Calu3 (cell line): ENCODE data around the gene SRGN. TPM values are rescaled to one million over a fixed set of nuclear protein-coding genes. Genes with fewer than 3 reads are reported as not detected.

Source experiments
- BruUV-seq: library from RNA; stranded (reverse); fragments of 400-500 nt; replicated peaks from 2 replicates; lab custom pipeline; 2021; lab: Mats Ljungman, UMichigan
- CTCF ChIA-PET: fragments of 300-600 bp; sonication (Branson Sonifier 250); formaldehyde crosslinking; loops from one replicate; lab custom pipeline; 2022; ENCODE audit warnings: antibody characterized with exemption; lab: Charles Lee
- DNase-seq: peaks from one replicate; pipeline ENCODE4 v3.0.0; 2022
- H3K27ac Mint-ChIP-seq: one replicate; pipeline ENCODE4 v1.8.0; 2022; ENCODE audit warnings: mixed read lengths; ENCODE audit not compliant: unreplicated experiment
- H3K27me3 Mint-ChIP-seq: one replicate; pipeline ENCODE4 v1.8.0; 2022; ENCODE audit warnings: mixed read lengths; ENCODE audit not compliant: unreplicated experiment
- H3K36me3 Mint-ChIP-seq: one replicate; pipeline ENCODE4 v1.8.0; 2022; ENCODE audit warnings: mild to moderate bottlenecking, moderate library complexity, mixed read lengths; ENCODE audit not compliant: insufficient read depth, unreplicated experiment
- H3K4me1 Mint-ChIP-seq: one replicate; pipeline ENCODE4 v1.8.0; 2022; ENCODE audit warnings: mild to moderate bottlenecking, low read depth, mixed read lengths; ENCODE audit not compliant: unreplicated experiment
- H3K4me3 Mint-ChIP-seq: one replicate; pipeline ENCODE4 v1.8.0; 2022; ENCODE audit warnings: mild to moderate bottlenecking, low read depth, moderate library complexity, mixed read lengths; ENCODE audit not compliant: unreplicated experiment
- H3K9me3 Mint-ChIP-seq: one replicate; pipeline ENCODE4 v1.8.0; 2022; ENCODE audit warnings: low read depth, mixed read lengths; ENCODE audit not compliant: unreplicated experiment
- CTCF ChIP-seq: fragments of 200-600 bp; IDR thresholded peaks from one replicate; pipeline ENCODE4 v1.8.0; 2022; ENCODE audit warnings: antibody characterized with exemption; ENCODE audit not compliant: unreplicated experiment
- intact Hi-C: fragments of 100-400 bp; cut with micrococcal nuclease; formaldehyde crosslinking; loops from one replicate; pipeline ENCODE4 v1.10.0; 2022; ENCODE audit not compliant: unreplicated experiment
- total RNA-seq: library from RNA; stranded (reverse); gene quantifications from 2 replicates; pipeline ENCODE4 v1.2.3, GENCODE V29; 2022

The SRGN gene
- total RNA-seq, 1 experiment from 2014 or later = not detected

- H3K36me3 Mint-ChIP-seq = no peaks in the 10 kb centered on the region
- no peak overlapping the region for H3K4me3 Mint-ChIP-seq
- no peak for DNase-seq
- no TSS peak for BruUV-seq
- no peaks in the 10 kb centered on the region for H3K9me3 Mint-ChIP-seq
- intact Hi-C loops = no loop called here
- no peaks in the 10 kb centered on the region for H3K27me3 Mint-ChIP-seq
- CTCF ChIA-PET = no interaction called here
- no peak for TF ChIP-seq CTCF
- H3K27ac Mint-ChIP-seq = no peak overlapping the region
- no peaks in the 10 kb centered on the region for H3K4me1 Mint-ChIP-seq
Observed at GRCh38 chr10:69078311-69078710, 9.6 kb upstream of the SRGN start.

DNA sequence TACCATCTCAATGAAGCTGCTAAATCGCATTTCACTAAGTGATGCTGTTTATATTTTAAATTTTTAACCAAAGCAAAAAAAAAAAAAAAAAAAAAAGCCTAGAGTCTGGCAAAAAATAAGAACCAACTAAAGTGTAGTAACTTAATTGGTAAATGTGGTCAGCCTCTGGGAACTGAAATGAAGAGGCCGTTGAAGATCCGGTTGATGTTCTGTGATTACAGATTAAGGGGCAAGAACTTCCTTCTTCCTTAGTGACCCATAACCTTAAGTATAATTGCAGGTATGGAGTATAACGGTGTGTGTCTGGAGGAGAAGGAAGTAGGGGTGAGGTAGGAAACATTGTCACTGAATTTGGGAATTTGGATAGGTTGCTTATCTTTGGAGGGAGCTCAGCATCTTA, 7.7 kb upstream of the SRGN start:
- DNase-seq = no peak
- Mint-ChIP-seq H3K4me3 (no peak overlapping the region), H3K27me3 (no peaks in the 10 kb centered on the region), H3K36me3 (no peaks in the 10 kb centered on the region), H3K27ac (no peak overlapping the region), H3K9me3 (no peaks in the 10 kb centered on the region), H3K4me1 (no peaks in the 10 kb centered on the region)
- intact Hi-C loops = no loop called here
- no peak for TF ChIP-seq CTCF
- no TSS peak for BruUV-seq
- CTCF ChIA-PET = interaction anchor here (0.5 to 0.6 kb wide), 2 partner anchors 19 to 32 kb away, joined by 3 read pairs; no protein-coding TSS in a partner anchor

GRCh38 chr10:69086001-69086509, 1.8 kb upstream of the SRGN start:
- intact Hi-C loops = no loop called here
- H3K9me3 Mint-ChIP-seq = no peaks in the 10 kb centered on the region
- no peak for DNase-seq
- no peaks in the 10 kb centered on the region for H3K36me3 Mint-ChIP-seq
- H3K4me3 Mint-ChIP-seq = no peak overlapping the region
- TF ChIP-seq CTCF = no peak
- no peaks in the 10 kb centered on the region for H3K4me1 Mint-ChIP-seq
- H3K27me3 Mint-ChIP-seq = no peaks in the 10 kb centered on the region
- CTCF ChIA-PET = no interaction called here
- BruUV-seq = no TSS peak
- H3K27ac Mint-ChIP-seq = no peak overlapping the region

GRCh38 chr10:69088471-69088769, 517 bp downstream of the SRGN start:
- Mint-ChIP-seq H3K27me3 (no peaks in the 10 kb centered on the region), H3K36me3 (no peaks in the 10 kb centered on the region), H3K27ac (no peak overlapping the region), H3K9me3 (no peaks in the 10 kb centered on the region), H3K4me3 (no peak overlapping the region), H3K4me1 (no peaks in the 10 kb centered on the region)
- TF ChIP-seq CTCF = no peak
- CTCF ChIA-PET = no interaction called here
- intact Hi-C loops = no loop called here
- BruUV-seq = no TSS peak
- DNase-seq = no peak
